Measurements from ENCODE around the gene ESR2.

GRCh38 chr14:64114166-64114565 is 180.0 kb downstream of the ESR2 start:
- no peak for TF ChIP-seq CTCF (IDR thresholded peaks at IDR 0.05)
- no peak for TF ChIP-seq POLR2A (IDR thresholded peaks at IDR 0.05)
- TF ChIP-seq POLR2AphosphoS5 (IDR thresholded peaks at IDR 0.05): no peak

Measured in breast epithelium (tissue), 3 donors.